ENCODE measurements around the gene MCU. TPM values are rescaled to one million over a fixed set of nuclear protein-coding genes. Genes with fewer than 3 reads are reported as not detected.

Gene MCU
- total and polyA plus RNA-seq, 10 of the 15 experiments (the other 5 are each of a cell fraction or from before 2014, with no cell fraction given), result 5.1 to 49.1 (median 17.9) TPM

DNA sequence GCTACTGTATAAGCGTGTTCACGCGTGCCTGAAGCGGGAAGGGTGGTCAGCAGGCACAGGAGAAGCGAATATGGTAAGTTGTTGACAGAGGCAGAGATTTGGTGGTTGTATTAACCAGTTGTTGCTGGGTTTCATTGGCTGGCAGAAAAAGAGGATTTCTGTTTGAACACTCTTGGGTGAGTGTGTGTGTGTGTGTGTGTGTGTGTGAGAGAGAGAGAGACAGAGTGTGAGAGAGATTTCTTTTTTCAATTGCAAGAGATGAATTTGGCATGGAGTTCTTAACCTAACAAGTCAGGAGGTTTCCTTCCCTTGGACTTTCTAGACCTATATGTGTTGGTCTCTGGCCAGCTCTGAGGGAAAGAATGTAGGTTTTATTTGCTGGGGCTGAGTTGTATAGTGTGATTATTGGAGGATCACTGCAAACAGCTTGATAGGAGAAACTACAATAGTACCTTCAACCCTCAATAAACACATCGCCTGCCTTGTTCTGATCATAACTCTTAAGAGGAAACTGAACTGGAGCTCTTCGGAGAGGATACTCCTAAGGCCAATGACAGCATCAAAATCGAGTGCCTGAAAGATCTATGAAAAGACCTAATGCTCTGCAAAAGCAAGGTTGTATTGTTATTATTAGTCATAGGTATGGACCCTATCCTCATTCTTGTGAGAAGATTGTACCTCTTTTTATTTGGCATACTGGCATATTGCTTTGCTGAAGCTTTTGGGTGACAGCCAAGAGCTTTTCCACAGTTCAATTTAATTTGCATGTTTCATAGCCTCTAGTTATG lies 1.2 kb downstream of the MCU start:
- H3K9ac ChIP-seq (ENCODE audit: control insufficient read depth, insufficient read depth, low read length), result peak overlapping the region; percentile 80
- DNase-seq (ENCODE audit: low read depth, low spot score) (no peak), FAIRE-seq (no peak), ATAC-seq (peak; percentile 9)
- H2AFZ ChIP-seq (ENCODE audit: control insufficient read depth, low read depth, low read length), result peak overlapping the region; percentile 78
- no peaks in the 10 kb centered on the region for H3K9me3 ChIP-seq (replicated peaks; ENCODE audit: control insufficient read depth, insufficient read depth, low read length)
- in situ Hi-C loops (cut with MboI), result no loop called here
- intact Hi-C loops (cut with micrococcal nuclease; ENCODE audit: unreplicated experiment), result loop anchor here (2.0 to 10.0 kb wide), 2 partner anchors 128 to 328 kb away; no protein-coding TSS in a partner anchor
- POLR2A ChIA-PET, result interaction anchor here (0.5 to 3.3 kb wide), 4 partner anchors 16 to 1085 kb away, joined by 3 to 9 read pairs (median 4); partner anchors contain the start of gene MICU1
- RAD21 ChIA-PET (ENCODE audit: unreplicated experiment), result interaction anchor here (0.6 to 2.4 kb wide), 9 partner anchors 10 to 1374 kb away, joined by 3 to 8 read pairs (median 4); partner anchors contain the start of genes MICU1 and SLC29A3
- no peaks in the 10 kb centered on the region for H3K36me3 ChIP-seq (ENCODE audit: control insufficient read depth in 2 of 2, insufficient read depth in 2 of 2, low read length in 1 of 2)
- CTCF ChIA-PET, result interaction anchor here (0.6 to 6.0 kb wide), 10 partner anchors 11 to 329 kb away, joined by 3 to 46 read pairs (median 4); partner anchors contain the start of gene MICU1
- 0 out of 2 replicates have a peak, but pooled peaks have one; percentile 42 for TF ChIP-seq NBN (IDR thresholded peaks at IDR 0.05)
- TF ChIP-seq, protein P1, sequence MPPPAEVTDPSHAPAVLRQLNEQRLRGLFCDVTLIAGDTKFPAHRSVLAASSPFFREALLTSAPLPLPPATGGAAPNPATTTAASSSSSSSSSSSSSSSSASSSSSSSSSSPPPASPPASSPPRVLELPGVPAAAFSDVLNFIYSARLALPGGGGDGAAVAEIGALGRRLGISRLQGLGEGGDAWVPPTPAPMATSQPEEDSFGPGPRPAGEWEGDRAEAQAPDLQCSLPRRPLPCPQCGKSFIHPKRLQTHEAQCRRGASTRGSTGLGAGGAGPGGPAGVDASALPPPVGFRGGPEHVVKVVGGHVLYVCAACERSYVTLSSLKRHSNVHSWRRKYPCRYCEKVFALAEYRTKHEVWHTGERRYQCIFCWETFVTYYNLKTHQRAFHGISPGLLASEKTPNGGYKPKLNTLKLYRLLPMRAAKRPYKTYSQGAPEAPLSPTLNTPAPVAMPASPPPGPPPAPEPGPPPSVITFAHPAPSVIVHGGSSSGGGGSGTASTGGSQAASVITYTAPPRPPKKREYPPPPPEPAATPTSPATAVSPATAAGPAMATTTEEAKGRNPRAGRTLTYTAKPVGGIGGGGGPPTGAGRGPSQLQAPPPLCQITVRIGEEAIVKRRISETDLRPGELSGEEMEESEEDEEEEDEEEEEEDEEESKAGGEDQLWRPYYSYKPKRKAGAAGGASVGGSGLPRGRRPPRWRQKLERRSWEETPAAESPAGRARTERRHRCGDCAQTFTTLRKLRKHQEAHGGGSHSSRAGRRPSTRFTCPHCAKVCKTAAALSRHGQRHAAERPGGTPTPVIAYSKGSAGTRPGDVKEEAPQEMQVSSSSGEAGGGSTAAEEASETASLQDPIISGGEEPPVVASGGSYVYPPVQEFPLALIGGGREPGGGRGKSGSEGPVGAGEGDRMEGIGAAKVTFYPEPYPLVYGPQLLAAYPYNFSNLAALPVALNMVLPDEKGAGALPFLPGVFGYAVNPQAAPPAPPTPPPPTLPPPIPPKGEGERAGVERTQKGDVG (CRISPR knock-in tag; IDR thresholded peaks at IDR 0.05), result no peak
- no TSS peak for BruUV-seq (replicated peaks)
- SMC1A ChIA-PET (ENCODE audit: uncharacterized antibody, unreplicated experiment), result interaction anchor here (0.7 to 2.6 kb wide), 13 partner anchors 8 to 328 kb away, joined by 3 to 13 read pairs (median 3); no protein-coding TSS in a partner anchor
- peaks cover 21% of the 10 kb centered on the region for H3K79me2 ChIP-seq (ENCODE audit: control insufficient read depth, insufficient read depth, low read length)
- H4K20me1 ChIP-seq (ENCODE audit: control insufficient read depth, insufficient read depth), result no peaks in the 10 kb centered on the region
- H3K4me1 ChIP-seq (ENCODE audit: control insufficient read depth, insufficient read depth, low read length), result peaks cover 10% of the 10 kb centered on the region
- no peaks in the 10 kb centered on the region for H3K27me3 ChIP-seq (replicated peaks in 1 of 2; ENCODE audit: control insufficient read depth in 2 of 2, insufficient read depth in 2 of 2, low read length in 1 of 2)
- peak overlapping the region; percentile 50 for H3K27ac ChIP-seq (ENCODE audit: control insufficient read depth, insufficient read depth)
- peak overlapping the region; percentile 90 for H3K4me3 ChIP-seq
- H3K4me2 ChIP-seq (ENCODE audit: control insufficient read depth, insufficient read depth), result peak overlapping the region; percentile 86
- 1% methylated on average over 8 of the region's 8 CpGs for WGBS (ENCODE audit: insufficient coverage, insufficient replicate concordance, low lambda C conversion rate, missing lambda C conversion rate)

Data from GM12878 (cell line).